ENCODE results near the gene DAB1.

Gene DAB1

DNA sequence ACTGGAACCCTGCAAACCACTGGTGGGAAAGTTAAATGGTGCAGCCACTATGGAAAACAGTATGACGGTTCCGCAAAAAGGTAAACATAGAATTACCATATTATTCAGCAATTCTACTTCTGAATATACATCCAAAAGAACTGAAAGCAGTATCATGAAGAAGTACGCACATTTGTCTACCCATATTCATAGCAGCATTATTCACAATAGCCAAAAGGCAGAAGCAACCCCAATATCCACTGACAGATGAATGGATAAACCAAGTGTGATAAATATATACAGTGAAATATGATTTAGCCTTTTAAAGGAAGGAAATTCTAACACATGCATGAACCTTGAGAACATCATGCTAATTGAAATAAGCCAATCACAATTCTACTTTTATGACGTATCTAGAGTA is 39.6 kb downstream of the DAB1 start:
- TF ChIP-seq, protein P1, sequence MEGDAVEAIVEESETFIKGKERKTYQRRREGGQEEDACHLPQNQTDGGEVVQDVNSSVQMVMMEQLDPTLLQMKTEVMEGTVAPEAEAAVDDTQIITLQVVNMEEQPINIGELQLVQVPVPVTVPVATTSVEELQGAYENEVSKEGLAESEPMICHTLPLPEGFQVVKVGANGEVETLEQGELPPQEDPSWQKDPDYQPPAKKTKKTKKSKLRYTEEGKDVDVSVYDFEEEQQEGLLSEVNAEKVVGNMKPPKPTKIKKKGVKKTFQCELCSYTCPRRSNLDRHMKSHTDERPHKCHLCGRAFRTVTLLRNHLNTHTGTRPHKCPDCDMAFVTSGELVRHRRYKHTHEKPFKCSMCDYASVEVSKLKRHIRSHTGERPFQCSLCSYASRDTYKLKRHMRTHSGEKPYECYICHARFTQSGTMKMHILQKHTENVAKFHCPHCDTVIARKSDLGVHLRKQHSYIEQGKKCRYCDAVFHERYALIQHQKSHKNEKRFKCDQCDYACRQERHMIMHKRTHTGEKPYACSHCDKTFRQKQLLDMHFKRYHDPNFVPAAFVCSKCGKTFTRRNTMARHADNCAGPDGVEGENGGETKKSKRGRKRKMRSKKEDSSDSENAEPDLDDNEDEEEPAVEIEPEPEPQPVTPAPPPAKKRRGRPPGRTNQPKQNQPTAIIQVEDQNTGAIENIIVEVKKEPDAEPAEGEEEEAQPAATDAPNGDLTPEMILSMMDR (IDR thresholded peaks at IDR 0.05; ENCODE audit: control insufficient read depth, extremely low read depth, insufficient read depth): no peak
- H3K4me3 ChIP-seq (ENCODE audit: low read depth, low read length): no peak overlapping the region
- DNase-seq (ENCODE audit: low read depth): no peak

DNA sequence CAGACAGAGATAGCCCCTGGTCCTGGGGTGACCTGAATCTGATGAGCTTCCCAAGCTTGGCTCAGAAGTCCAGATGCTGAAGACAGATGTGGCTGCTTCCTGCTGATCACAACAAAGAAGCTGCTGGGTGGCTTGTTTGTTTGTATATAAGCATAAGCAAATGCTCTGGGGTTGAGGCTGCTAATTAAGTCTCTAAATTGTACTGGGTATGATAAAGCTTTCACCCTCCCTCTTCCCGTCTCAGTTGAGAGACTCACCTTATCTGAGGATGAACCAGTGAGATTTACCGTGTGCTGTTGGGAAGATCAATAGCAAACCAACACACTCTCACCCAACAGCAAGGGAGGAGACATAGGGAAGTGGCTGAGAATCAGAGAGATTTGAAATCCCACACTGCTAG is 42.0 kb downstream of the DAB1 start:
- TF ChIP-seq, protein P1 (IDR thresholded peaks at IDR 0.05; ENCODE audit: control insufficient read depth, extremely low read depth, insufficient read depth): no peak
- no peak overlapping the region for H3K4me3 ChIP-seq (ENCODE audit: low read depth, low read length)
- DNase-seq (ENCODE audit: low read depth): no peak

DNA sequence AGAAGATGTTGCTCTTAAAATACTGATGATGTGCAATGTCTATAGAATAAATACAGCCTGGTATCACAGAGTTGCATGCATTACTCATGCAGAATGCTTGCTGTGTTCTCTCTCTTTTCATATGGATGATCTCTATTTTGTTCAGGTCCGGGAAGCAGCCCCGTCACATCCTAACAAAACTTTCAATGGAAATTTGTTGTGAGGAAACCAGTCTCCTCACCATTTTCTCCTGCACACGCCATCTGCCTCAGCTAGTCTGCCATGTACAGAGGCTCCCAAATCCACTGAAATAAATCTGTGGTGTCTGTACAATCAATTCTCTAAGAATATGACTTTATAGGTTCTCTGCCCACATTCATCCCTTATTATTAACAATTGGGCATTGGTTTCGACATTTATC is 42.4 kb downstream of the DAB1 start:
- TF ChIP-seq, protein P1 (IDR thresholded peaks at IDR 0.05; ENCODE audit: control insufficient read depth, extremely low read depth, insufficient read depth): no peak
- no peak overlapping the region for H3K4me3 ChIP-seq (ENCODE audit: low read depth, low read length)
- no peak for DNase-seq (ENCODE audit: low read depth)

DNA sequence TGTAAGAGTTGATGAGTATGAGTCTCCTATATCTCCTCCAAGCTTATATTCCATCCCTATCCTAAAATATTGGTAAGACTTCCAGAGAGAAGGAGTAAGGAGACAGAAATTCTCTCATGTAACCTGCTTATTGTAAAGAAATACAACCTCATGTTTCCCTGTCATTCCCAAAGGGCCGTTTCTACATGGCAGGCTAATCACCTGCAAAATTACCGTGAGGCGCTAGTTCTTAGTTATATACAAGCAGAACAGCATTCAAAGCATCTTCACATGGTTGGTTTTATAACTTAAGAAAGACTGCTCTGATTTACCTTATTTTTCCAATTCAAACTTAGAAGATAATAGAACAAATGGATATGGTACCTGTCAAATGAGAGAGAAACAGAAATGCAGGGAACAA is 42.9 kb downstream of the DAB1 start:
- no peak overlapping the region for H3K4me3 ChIP-seq (ENCODE audit: low read depth, low read length)
- no peak for DNase-seq (ENCODE audit: low read depth)
- TF ChIP-seq, protein P1 (IDR thresholded peaks at IDR 0.05; ENCODE audit: control insufficient read depth, extremely low read depth, insufficient read depth): no peak

DNA sequence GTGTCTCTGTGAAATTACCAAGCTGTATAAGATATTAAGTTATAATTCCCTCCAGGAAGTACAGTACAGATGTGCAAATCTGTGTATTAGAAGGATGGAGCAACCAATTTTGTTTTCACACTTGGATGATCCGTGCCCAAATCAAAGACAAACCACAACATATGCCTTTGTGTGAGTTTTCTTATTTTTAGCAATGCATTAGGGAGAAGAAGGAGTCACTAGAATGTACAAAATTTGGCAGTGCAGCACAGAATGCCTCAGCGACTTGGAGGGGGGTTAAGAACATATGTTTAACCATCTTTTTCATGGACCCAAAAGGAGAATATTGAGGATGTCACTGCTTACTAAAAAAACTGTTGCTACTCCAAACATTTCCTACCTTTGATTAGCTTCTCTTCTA is 45.3 kb downstream of the DAB1 start:
- TF ChIP-seq, protein P1 (IDR thresholded peaks at IDR 0.05; ENCODE audit: control insufficient read depth, extremely low read depth, insufficient read depth): no peak
- H3K4me3 ChIP-seq (ENCODE audit: low read depth, low read length): no peak overlapping the region
- no peak for DNase-seq (ENCODE audit: low read depth)

DNA sequence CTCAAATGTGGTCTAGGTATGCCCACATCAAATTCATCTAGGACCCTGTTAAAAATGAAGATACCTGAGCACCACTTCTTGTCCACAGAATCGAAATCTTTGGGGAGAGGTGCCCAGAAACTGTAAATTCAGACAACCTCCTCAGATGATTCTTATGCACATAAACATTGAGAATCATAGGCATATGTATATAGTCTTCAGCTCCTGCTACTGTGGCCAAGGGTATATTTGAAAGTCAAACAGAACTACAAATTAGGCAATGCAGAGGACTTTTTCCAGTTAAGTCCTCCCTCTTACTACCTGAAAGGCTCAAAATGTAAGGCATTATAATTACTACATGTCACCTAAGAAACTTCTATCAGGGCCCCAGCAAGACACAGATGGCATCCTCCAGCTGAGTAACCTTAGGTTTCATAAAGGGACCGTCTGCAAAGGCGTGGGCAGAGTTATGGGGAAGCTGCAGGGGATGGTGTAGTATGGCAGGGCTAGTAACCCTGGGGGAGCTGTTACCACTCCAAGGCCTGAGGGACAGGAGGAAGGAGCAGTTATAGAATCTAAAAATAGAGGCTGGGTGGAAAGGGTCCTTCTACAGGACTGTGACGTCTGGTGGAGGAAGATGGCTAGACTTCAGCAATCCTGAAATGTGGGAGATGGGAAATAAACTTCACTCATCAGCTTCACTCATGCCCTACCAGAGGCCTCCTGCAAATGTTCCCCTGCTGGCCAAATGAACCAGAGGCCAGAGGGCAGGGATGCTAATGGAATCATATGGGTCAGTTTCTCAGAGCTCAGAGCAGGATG is 46.3 kb downstream of the DAB1 start:
- no peak overlapping the region for H3K4me3 ChIP-seq (ENCODE audit: low read depth, low read length)
- TF ChIP-seq, protein P1 (IDR thresholded peaks at IDR 0.05; ENCODE audit: control insufficient read depth, extremely low read depth, insufficient read depth): 0 out of 2 replicates have a peak, but pooled peaks have one; percentile 1
- no peak for DNase-seq (ENCODE audit: low read depth)

DNA sequence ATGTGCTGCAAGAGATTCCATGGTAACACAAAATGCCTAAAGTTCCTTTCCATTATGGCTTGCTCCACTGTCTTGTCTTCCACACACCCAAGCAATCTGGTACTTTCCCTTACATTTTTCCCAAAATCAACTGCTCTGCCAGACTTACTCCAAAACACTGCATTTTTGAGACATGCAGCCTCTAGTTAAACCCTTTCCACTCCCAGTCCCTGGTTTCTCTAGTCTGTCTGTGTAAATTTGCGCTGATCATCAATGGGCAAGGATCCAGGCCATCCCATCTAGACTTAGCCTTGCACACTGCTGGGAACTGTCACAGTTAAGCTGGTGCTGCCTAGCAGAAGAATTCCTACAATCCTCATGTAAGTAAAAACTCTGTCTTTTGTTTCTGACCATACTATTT is 47.8 kb downstream of the DAB1 start:
- TF ChIP-seq, protein P1 (IDR thresholded peaks at IDR 0.05; ENCODE audit: control insufficient read depth, extremely low read depth, insufficient read depth): no peak
- no peak overlapping the region for H3K4me3 ChIP-seq (ENCODE audit: low read depth, low read length)
- DNase-seq (ENCODE audit: low read depth): no peak

All from LNCaP clone FGC (cell line).